OCI-LY1 (cell line): ENCODE data around the gene LAMB3.

Source experiments
- H2AFZ ChIP-seq: fragments of 200-600 bp; sonication (generic), shearing (Covaris generic); 2 replicates; pipeline ENCODE4 v1.6.0; 2014; ENCODE audit warnings: antibody characterized with exemption, mild to moderate bottlenecking, low read length
- H3F3A ChIP-seq: fragments of 200-600 bp; sonication (generic), shearing (Covaris generic); 2 replicates; pipeline ENCODE4 v1.6.0; 2014; ENCODE audit warnings: mild to moderate bottlenecking, antibody characterized with exemption, low read length, moderate library complexity; ENCODE audit not compliant: insufficient read depth
- H3K27ac ChIP-seq: fragments of 200-600 bp; sonication (generic); 2 replicates; pipeline ENCODE4 v1.5.1; 2014; ENCODE audit warnings: low read length, mixed run types, mild to moderate bottlenecking, low read depth; ENCODE audit not compliant: poor library complexity, severe bottlenecking
- H3K27me3 ChIP-seq: fragments of 200-600 bp; sonication (generic); 2 replicates; pipeline ENCODE4 v1.6.0; 2014; ENCODE audit warnings: antibody characterized with exemption, mild to moderate bottlenecking, low read length, moderate library complexity; ENCODE audit not compliant: insufficient read depth
- H3K36me3 ChIP-seq: fragments of 200-600 bp; sonication (generic); 2 replicates; pipeline ENCODE4 v1.6.1; 2014; ENCODE audit warnings: mild to moderate bottlenecking, antibody characterized with exemption, low read length, moderate library complexity, mixed read lengths; ENCODE audit not compliant: insufficient read depth
- H3K4me1 ChIP-seq: fragments of 200-600 bp; sonication (generic); 2 replicates; pipeline ENCODE4 v1.5.1; 2014; ENCODE audit warnings: mild to moderate bottlenecking, low read length, moderate library complexity; ENCODE audit not compliant: insufficient read depth, severe bottlenecking
- H3K4me2 ChIP-seq: fragments of 200-600 bp; sonication (generic), shearing (Covaris generic); 2 replicates; pipeline ENCODE4 v1.6.1; 2014; ENCODE audit warnings: low read length
- H3K4me3 ChIP-seq: fragments of 200-600 bp; sonication (generic); 2 replicates; pipeline ENCODE4 v1.5.1; 2014; ENCODE audit warnings: low read length, low read depth, mild to moderate bottlenecking, mixed read lengths; ENCODE audit not compliant: poor library complexity, severe bottlenecking
- H3K79me2 ChIP-seq: fragments of 200-600 bp; shearing (Covaris generic); 2 replicates; pipeline ENCODE4 v1.6.1; 2016; ENCODE audit warnings: mixed run types, low read length, mixed read lengths; ENCODE audit not compliant: insufficient read depth
- H3K9ac ChIP-seq: fragments of 200-600 bp; sonication (generic), shearing (Covaris generic); 2 replicates; pipeline ENCODE4 v1.6.1; 2014; ENCODE audit warnings: mild to moderate bottlenecking, low read length, mixed read lengths
- H3K9me2 ChIP-seq: fragments of 200-600 bp; sonication (generic), shearing (Covaris generic); 2 replicates; pipeline ENCODE4 v1.6.1; 2014; ENCODE audit warnings: low read depth, mild to moderate bottlenecking, low read length, mixed read lengths
- H3K9me3 ChIP-seq: fragments of 200-600 bp; shearing (Covaris generic); 2 replicates; pipeline ENCODE4 v1.6.1; 2014; ENCODE audit warnings: low read length, mixed read lengths
- H4K20me1 ChIP-seq: fragments of 200-600 bp; sonication (generic), shearing (Covaris generic); 2 replicates; pipeline ENCODE4 v1.6.0; 2016; ENCODE audit warnings: mild to moderate bottlenecking, low read length; ENCODE audit not compliant: insufficient read depth
- EZH2 ChIP-seq: fragments of 200-600 bp; sonication (generic), shearing (Covaris generic); IDR thresholded peaks from 2 replicates; pipeline ENCODE4 v1.8.0; 2017; ENCODE audit warnings: borderline replicate concordance, mixed run types, mild to moderate bottlenecking, antibody characterized with exemption, low read length, moderate library complexity, mixed read lengths
- TF ChIP-seq, protein P1 (sequence below): fragments of 200-600 bp; sonication (generic), shearing (Covaris generic); IDR thresholded peaks from 2 replicates; pipeline ENCODE4 v1.5.1; 2017; ENCODE audit warnings: mild to moderate bottlenecking, antibody characterized with exemption, low read length, moderate library complexity, mixed read lengths

LAMB3 gene

DNA sequence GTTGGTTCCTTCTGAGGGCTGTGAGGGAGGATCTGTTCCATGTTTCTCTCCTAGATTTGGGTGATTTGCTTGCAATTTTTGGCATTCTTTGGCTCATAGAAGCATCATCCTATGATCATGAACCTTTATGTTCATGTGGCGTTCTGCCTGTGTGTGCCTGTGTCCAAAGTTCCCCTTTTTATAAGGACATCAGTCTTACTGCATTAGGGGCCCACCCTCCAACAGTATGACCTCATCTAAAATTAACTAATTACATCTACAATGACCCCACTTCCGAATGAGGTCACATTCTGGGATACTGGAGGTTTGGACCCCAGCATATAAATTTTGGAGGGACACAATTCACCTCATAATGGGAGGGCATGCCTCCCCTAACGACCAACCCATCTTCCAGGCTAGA, 81.5 kb downstream of the LAMB3 start:
- Histone ChIP-seq H3K4me1 (no peaks in the 10 kb centered on the region), H3K9me3 (no peaks in the 10 kb centered on the region), H3K27ac (no peak overlapping the region), H3K27me3 (no peaks in the 10 kb centered on the region), H3K79me2 (no peaks in the 10 kb centered on the region), H3K36me3 (no peaks in the 10 kb centered on the region), H3K9me2 (no peaks in the 10 kb centered on the region), H3K4me3 (no peak overlapping the region), H3K9ac (no peak overlapping the region), H4K20me1 (no peaks in the 10 kb centered on the region), H2AFZ (no peak overlapping the region), H3F3A (no peaks in the 10 kb centered on the region), H3K4me2 (no peak overlapping the region)
- TF ChIP-seq EZH2 = no peak
- TF ChIP-seq, protein P1, sequence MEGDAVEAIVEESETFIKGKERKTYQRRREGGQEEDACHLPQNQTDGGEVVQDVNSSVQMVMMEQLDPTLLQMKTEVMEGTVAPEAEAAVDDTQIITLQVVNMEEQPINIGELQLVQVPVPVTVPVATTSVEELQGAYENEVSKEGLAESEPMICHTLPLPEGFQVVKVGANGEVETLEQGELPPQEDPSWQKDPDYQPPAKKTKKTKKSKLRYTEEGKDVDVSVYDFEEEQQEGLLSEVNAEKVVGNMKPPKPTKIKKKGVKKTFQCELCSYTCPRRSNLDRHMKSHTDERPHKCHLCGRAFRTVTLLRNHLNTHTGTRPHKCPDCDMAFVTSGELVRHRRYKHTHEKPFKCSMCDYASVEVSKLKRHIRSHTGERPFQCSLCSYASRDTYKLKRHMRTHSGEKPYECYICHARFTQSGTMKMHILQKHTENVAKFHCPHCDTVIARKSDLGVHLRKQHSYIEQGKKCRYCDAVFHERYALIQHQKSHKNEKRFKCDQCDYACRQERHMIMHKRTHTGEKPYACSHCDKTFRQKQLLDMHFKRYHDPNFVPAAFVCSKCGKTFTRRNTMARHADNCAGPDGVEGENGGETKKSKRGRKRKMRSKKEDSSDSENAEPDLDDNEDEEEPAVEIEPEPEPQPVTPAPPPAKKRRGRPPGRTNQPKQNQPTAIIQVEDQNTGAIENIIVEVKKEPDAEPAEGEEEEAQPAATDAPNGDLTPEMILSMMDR = no peak

DNA sequence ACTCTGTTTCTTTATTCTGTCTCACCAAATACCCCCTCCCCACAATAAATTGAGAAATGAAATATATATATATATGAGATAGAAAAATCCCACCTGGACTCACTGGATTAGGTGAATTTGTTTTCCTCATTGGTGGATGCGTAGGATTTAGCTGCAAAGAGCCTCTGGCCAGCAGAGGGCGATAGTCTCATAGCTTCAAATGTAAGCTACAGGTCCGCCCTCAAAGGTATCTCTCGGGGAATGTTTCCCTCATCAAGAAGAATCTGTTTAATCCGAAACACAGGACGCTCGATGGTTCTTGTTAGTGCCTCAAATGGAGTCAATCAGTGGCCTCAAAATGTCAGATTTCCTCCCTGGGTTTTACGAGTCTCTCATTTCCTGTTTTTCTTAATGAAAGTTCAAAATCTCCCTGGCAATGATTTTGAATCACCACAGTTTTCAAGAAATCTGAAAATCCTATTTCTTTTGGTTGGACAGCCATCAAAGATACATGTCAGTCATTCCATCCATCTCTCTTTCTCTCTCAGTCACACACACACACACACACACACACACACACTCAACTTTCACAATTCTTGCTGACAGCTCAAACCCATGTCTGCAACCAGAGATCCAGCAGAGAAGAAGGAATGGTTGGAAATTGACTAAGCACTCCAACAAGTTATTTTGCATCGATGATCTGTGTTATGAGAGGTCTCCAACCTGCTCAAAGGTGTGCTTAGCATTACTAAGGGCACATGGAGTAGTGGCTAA, 82.6 kb downstream of the LAMB3 start:
- Histone ChIP-seq H3F3A (no peaks in the 10 kb centered on the region), H3K27ac (no peak overlapping the region), H3K9ac (no peak overlapping the region), H3K4me1 (no peaks in the 10 kb centered on the region), H3K36me3 (no peaks in the 10 kb centered on the region), H3K4me2 (no peak overlapping the region), H3K4me3 (no peak overlapping the region), H4K20me1 (no peaks in the 10 kb centered on the region), H3K79me2 (no peaks in the 10 kb centered on the region), H3K27me3 (no peaks in the 10 kb centered on the region), H3K9me3 (no peaks in the 10 kb centered on the region), H3K9me2 (no peaks in the 10 kb centered on the region), H2AFZ (no peak overlapping the region)
- TF ChIP-seq, protein P1 = peak; percentile 79
- TF ChIP-seq EZH2 = no peak

DNA sequence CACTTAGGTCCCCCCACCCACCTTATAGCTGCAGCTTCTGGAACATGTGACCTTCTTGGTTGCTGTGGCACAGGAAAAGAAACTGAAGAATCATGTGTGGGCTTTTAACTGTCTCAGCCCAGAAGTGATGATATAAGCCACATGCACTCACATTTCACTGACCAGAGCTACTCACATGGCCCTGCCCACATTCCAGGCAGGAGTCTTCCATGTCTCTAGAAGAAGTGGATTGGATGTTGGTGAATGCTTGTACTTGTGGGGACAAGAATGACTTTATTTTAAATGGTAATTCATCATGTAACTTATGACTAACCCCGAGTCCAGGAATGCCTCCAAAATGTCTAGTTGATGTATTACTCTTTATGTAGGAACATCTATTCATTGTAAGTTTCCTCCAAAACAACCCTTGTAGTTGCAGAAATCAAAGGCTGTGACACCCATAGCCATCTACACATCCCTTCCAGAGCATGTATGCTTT, 84.5 kb downstream of the LAMB3 start:
- no peak overlapping the region for H3K4me3 ChIP-seq
- H3K27ac ChIP-seq = no peak overlapping the region
- no peaks in the 10 kb centered on the region for H3K27me3 ChIP-seq
- H3K79me2 ChIP-seq = no peaks in the 10 kb centered on the region
- no peak overlapping the region for H2AFZ ChIP-seq
- H3K4me2 ChIP-seq = no peak overlapping the region
- H3K4me1 ChIP-seq = no peaks in the 10 kb centered on the region
- no peaks in the 10 kb centered on the region for H4K20me1 ChIP-seq
- no peaks in the 10 kb centered on the region for H3F3A ChIP-seq
- no peak for TF ChIP-seq EZH2
- TF ChIP-seq, protein P1 = no peak
- no peak overlapping the region for H3K9ac ChIP-seq
- H3K9me3 ChIP-seq = no peaks in the 10 kb centered on the region
- H3K36me3 ChIP-seq = no peaks in the 10 kb centered on the region
- H3K9me2 ChIP-seq = no peaks in the 10 kb centered on the region
